KMS-11 (cell line): ENCODE measurements around the gene PCED1B.
A peak's percentile ranks its signal among the peaks of the same experiment; 100 is the strongest.

Experiments
- H2AFZ ChIP-seq: fragments of 200-600 bp; sonication (generic); 2 replicates; pipeline ENCODE4 v1.6.1; 2016; ENCODE audit warnings: antibody characterized with exemption, mixed run types, low read depth
- H3K27ac ChIP-seq: fragments of 200-600 bp; sonication (generic); 2 replicates; pipeline ENCODE4 v1.6.1; 2016; ENCODE audit warnings: mild to moderate bottlenecking, mixed run types
- H3K27me3 ChIP-seq: fragments of 200-600 bp; sonication (generic); 2 replicates; pipeline ENCODE4 v1.6.1; 2017; ENCODE audit warnings: mild to moderate bottlenecking, low read depth, mixed run types, moderate library complexity; ENCODE audit not compliant: insufficient read depth
- H3K36me3 ChIP-seq: fragments of 200-600 bp; sonication (generic); 2 replicates; pipeline ENCODE4 v1.6.1; 2017; ENCODE audit warnings: mild to moderate bottlenecking, mixed run types; ENCODE audit not compliant: insufficient read depth
- H3K4me1 ChIP-seq: fragments of 200-600 bp; sonication (generic); 2 replicates; pipeline ENCODE4 v1.6.1; 2016; ENCODE audit warnings: mild to moderate bottlenecking, low read depth, mixed run types; ENCODE audit not compliant: poor library complexity, severe bottlenecking
- H3K4me2 ChIP-seq: fragments of 200-600 bp; sonication (generic); 2 replicates; pipeline ENCODE4 v1.7.0; 2016; ENCODE audit warnings: mild to moderate bottlenecking, mixed run types
- H3K4me3 ChIP-seq: fragments of 200-600 bp; sonication (generic); IDR thresholded peaks from 2 replicates; pipeline ENCODE4 v1.6.1; 2017; ENCODE audit warnings: low read depth, low read length, mixed read lengths; ENCODE audit not compliant: insufficient read depth
- H3K79me2 ChIP-seq: fragments of 200-600 bp; sonication (generic); 2 replicates; pipeline ENCODE4 v1.6.1; 2016; ENCODE audit warnings: low read depth, mixed run types; ENCODE audit not compliant: insufficient read depth
- H3K9ac ChIP-seq: fragments of 200-600 bp; sonication (generic); 2 replicates; pipeline ENCODE4 v1.6.1; 2016; ENCODE audit warnings: mild to moderate bottlenecking, mixed run types
- H4K20me1 ChIP-seq: fragments of 200-600 bp; sonication (generic); 2 replicates; pipeline ENCODE4 v1.6.1; 2016; ENCODE audit warnings: mild to moderate bottlenecking, mixed run types; ENCODE audit not compliant: insufficient read depth
- CTCF ChIP-seq: fragments of 200-600 bp; sonication (generic); conservative IDR thresholded peaks from 2 replicates; pipeline ENCODE4 v1.6.1; 2017; ENCODE audit warnings: low read depth, mild to moderate bottlenecking, antibody characterized with exemption, low read length, moderate library complexity, mixed read lengths

The PCED1B gene

DNA sequence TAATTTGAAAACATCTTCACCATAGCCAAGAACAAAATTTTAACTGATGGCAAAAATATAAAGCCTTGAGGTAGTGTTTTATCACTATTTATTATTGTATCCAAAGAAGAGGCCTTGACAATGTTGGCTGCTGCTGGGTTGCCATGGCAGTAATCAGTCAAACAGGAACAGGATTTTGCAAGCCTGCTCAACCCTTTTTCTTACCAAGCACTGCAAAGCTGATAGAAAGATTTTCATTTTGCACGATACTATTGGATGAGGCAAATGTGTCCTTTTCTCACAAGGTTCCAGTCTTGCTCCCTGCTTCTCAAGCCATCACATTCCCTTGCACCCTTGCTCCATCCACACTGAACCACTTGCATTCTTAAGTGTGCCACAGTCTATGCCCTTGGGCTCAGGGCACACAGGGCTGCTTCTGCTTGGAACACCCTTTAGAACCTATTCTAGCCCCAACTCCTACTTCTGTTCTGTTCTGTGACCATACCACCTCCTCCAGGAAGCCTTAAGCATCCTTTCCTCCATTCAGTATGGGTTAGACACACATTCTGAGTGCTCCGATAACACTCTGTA, 76.8 kb downstream of the PCED1B start:
- peaks cover 20% of the 10 kb centered on the region for H3K4me1 ChIP-seq
- peak overlapping the region; percentile 36 for H3K4me2 ChIP-seq
- H2AFZ ChIP-seq = no peak overlapping the region
- H3K36me3 ChIP-seq = no peaks in the 10 kb centered on the region
- TF ChIP-seq CTCF = no peak
- H3K9ac ChIP-seq = no peak overlapping the region; the same call in 1 of the 2 replicates
- no peak overlapping the region for H3K4me3 ChIP-seq
- H3K27me3 ChIP-seq = no peaks in the 10 kb centered on the region
- H3K27ac ChIP-seq = no peak overlapping the region; the same call in 1 of the 2 replicates
- no peaks in the 10 kb centered on the region for H4K20me1 ChIP-seq
- H3K79me2 ChIP-seq = no peaks in the 10 kb centered on the region

DNA sequence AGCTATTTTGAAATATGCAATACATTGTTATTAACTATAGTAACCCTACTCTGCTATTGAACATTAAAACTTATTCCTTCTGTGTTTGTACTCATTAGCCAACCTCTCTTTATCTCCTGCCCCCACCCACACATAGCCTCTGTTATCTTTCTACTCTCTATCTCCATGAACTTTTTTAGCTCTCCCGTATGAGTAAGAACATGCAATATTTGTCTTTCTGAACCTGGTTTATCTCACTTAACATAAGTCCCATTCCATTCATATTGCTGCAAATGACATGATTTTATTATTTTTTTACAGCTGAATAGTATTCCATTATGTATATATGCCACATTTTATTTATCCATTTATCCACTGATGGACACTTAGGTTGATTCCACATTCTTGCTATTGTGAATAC, 79.4 kb downstream of the PCED1B start:
- Histone ChIP-seq H3K4me2 (no peak overlapping the region), H3K36me3 (no peaks in the 10 kb centered on the region), H3K4me3 (no peak overlapping the region), H3K79me2 (no peaks in the 10 kb centered on the region), H4K20me1 (no peaks in the 10 kb centered on the region), H2AFZ (no peak overlapping the region), H3K27me3 (no peaks in the 10 kb centered on the region), H3K9ac (no peak overlapping the region), H3K27ac (no peak overlapping the region), H3K4me1 (peaks cover 20% of the 10 kb centered on the region)
- no peak for TF ChIP-seq CTCF

DNA sequence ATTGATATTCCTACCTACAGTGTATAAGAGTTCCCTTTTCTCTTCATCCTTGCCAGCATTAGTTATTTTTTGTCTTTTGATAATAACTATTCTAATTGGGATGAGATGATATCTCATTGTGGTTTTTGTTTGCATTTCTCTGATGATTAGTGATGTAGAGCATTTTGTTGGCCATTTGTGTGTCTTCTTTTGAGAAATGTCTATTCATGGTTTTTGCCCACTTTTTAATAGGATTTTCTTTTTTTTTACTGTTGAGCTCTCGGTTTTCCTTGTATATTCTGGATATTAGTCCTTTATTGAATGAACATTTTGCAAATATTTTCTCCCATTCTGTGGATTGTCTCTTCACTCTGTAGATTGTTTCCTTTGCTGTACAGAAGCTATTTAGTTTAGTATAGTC, 79.9 kb downstream of the PCED1B start:
- Histone ChIP-seq H3K4me3 (no peak overlapping the region), H3K27ac (no peak overlapping the region), H3K9ac (no peak overlapping the region), H3K36me3 (no peaks in the 10 kb centered on the region), H3K79me2 (no peaks in the 10 kb centered on the region), H3K27me3 (no peaks in the 10 kb centered on the region), H4K20me1 (no peaks in the 10 kb centered on the region), H3K4me2 (no peak overlapping the region), H2AFZ (no peak overlapping the region), H3K4me1 (peaks cover 20% of the 10 kb centered on the region)
- TF ChIP-seq CTCF = no peak

- TF ChIP-seq CTCF = no peak
- Histone ChIP-seq H4K20me1 (no peaks in the 10 kb centered on the region), H3K4me1 (peaks cover 17% of the 10 kb centered on the region), H3K27ac (no peak overlapping the region), H2AFZ (no peak overlapping the region), H3K4me3 (no peak overlapping the region), H3K4me2 (no peak overlapping the region), H3K9ac (no peak overlapping the region), H3K36me3 (no peaks in the 10 kb centered on the region), H3K79me2 (no peaks in the 10 kb centered on the region), H3K27me3 (no peaks in the 10 kb centered on the region)
These were observed 81.2 kb downstream of the PCED1B start for GRCh38 chr12:47160316-47161244.
